IMR-90 (cell line): ENCODE data around the gene TMEM223. TPM values are rescaled to one million over a fixed set of nuclear protein-coding genes. Genes with fewer than 3 reads are reported as not detected.

Experiments
- ATAC-seq: fragments of 200-7000 bp; cut with Tn5 transposase; 2 replicates; pipeline ENCODE4 v1.9.1; 2020; ENCODE audit warnings: low read depth, mild to moderate bottlenecking, moderate library complexity
- BruUV-seq: library from RNA; stranded (reverse); fragments of 400-500 nt; replicated peaks from 2 replicates; lab custom pipeline; 2021; lab: Mats Ljungman, UMichigan
- CTCF ChIA-PET: fragments of 300-600 bp; formaldehyde crosslinking; extraction: SDS; loops from one replicate; lab custom pipeline; 2021; ENCODE audit warnings: antibody characterized with exemption; lab: Yijun Ruan, JAX
- POLR2A ChIA-PET: fragments of 300-600 bp; sonication (Branson Sonifier 250); formaldehyde crosslinking; loops from one replicate; lab custom pipeline; 2022; ENCODE audit warnings: antibody characterized with exemption; ENCODE audit not compliant: unreplicated experiment; lab: Charles Lee
- DNase-seq: peaks from one replicate; pipeline ENCODE4 v3.0.0; 2013
- H2AFZ ChIP-seq: replicated peaks from 2 replicates; pipeline ENCODE3; 2013; ENCODE audit warnings: low read length, mild to moderate bottlenecking; ENCODE audit not compliant: poor library complexity
- H2AK5ac ChIP-seq: 2 replicates; pipeline ENCODE4 v1.6.1; 2013; ENCODE audit warnings: low read depth, low read length, inconsistent platforms
- H2AK9ac ChIP-seq: replicated peaks from 2 replicates; pipeline ENCODE3; 2013; ENCODE audit warnings: mild to moderate bottlenecking, low read depth, low read length, moderate library complexity; ENCODE audit not compliant: poor library complexity
- H2BK120ac ChIP-seq: 2 replicates; pipeline ENCODE4 v1.6.1; 2013; ENCODE audit warnings: low read depth, low read length, inconsistent platforms
- H2BK15ac ChIP-seq: 3 replicates; pipeline ENCODE4 v1.6.1; 2013; ENCODE audit warnings: low read depth, low read length, inconsistent platforms
- H2BK20ac ChIP-seq: 2 replicates; pipeline ENCODE4 v1.6.1; 2013; ENCODE audit warnings: low read depth, mild to moderate bottlenecking, inconsistent platforms, low read length, moderate library complexity
- H2BK5ac ChIP-seq: 2 replicates; pipeline ENCODE4 v1.6.1; 2013; ENCODE audit warnings: mild to moderate bottlenecking, low read depth, low read length, inconsistent platforms; ENCODE audit not compliant: poor library complexity, severe bottlenecking
- H3K14ac ChIP-seq: replicated peaks from 2 replicates; pipeline ENCODE4 v1.6.1; 2013; ENCODE audit warnings: low read depth, low read length, inconsistent platforms
- H3K18ac ChIP-seq: 2 replicates; pipeline ENCODE4 v1.6.1; 2013; ENCODE audit warnings: low read depth, low read length, control low read depth
- H3K23ac ChIP-seq: 2 replicates; pipeline ENCODE4 v1.6.1; 2013; ENCODE audit warnings: low read depth, low read length, inconsistent platforms
- H3K27ac ChIP-seq: 2 replicates; pipeline ENCODE4 v1.5.1; 2013; ENCODE audit warnings: mild to moderate bottlenecking, control low read depth, low read length; ENCODE audit not compliant: insufficient read depth
- H3K27me3 ChIP-seq: 2 replicates; pipeline ENCODE4 v1.6.1; 2013; ENCODE audit warnings: low read length; ENCODE audit not compliant: control insufficient read depth, insufficient read depth
- H3K36me3 ChIP-seq: 2 replicates; pipeline ENCODE4 v1.6.1; 2013; ENCODE audit warnings: low read length, mixed read lengths; ENCODE audit not compliant: control insufficient read depth, insufficient read depth
- H3K4ac ChIP-seq: 2 replicates; pipeline ENCODE4 v1.6.1; 2013; ENCODE audit warnings: low read depth, low read length, inconsistent platforms
- H3K4me1 ChIP-seq: 2 replicates; pipeline ENCODE4 v1.6.1; 2013; ENCODE audit warnings: low read length, mixed read lengths; ENCODE audit not compliant: control insufficient read depth, insufficient read depth
- H3K4me2 ChIP-seq: 2 replicates; pipeline ENCODE4 v1.6.1; 2013; ENCODE audit warnings: low read depth, mild to moderate bottlenecking, control low read depth, low read length, moderate library complexity
- H3K4me3 ChIP-seq: 2 replicates; pipeline ENCODE4 v1.5.1; 2013; ENCODE audit warnings: low read depth, mild to moderate bottlenecking, control low read depth, low read length, moderate library complexity; ENCODE audit not compliant: insufficient read depth
- H3K56ac ChIP-seq: 2 replicates; pipeline ENCODE4 v1.6.1; 2013; ENCODE audit warnings: low read length, inconsistent platforms; ENCODE audit not compliant: insufficient read depth; ENCODE audit errors: extremely low read depth
- H3K79me1 ChIP-seq, 2 experiments: 2 replicates each; pipeline ENCODE4 v1.6.1; 2013; ENCODE audit warnings: low read length in 2 of 2, inconsistent platforms in 1 of 2, low read depth in 1 of 2
- H3K9ac ChIP-seq: 2 replicates; pipeline ENCODE4 v1.6.1; 2013; ENCODE audit warnings: low read depth, low read length, control low read depth
- H3K9me1 ChIP-seq: 2 replicates; pipeline ENCODE4 v1.6.1; 2013; ENCODE audit warnings: low read length, inconsistent platforms; ENCODE audit not compliant: insufficient read depth
- H3K9me3 ChIP-seq: 2 replicates; pipeline ENCODE4 v1.6.1; 2013; ENCODE audit warnings: low read length; ENCODE audit not compliant: control insufficient read depth, insufficient read depth
- H4K20me1 ChIP-seq: 2 replicates; pipeline ENCODE4 v1.6.1; 2013; ENCODE audit warnings: low read length, inconsistent platforms; ENCODE audit not compliant: insufficient read depth
- H4K5ac ChIP-seq: 2 replicates; pipeline ENCODE4 v1.6.1; 2013; ENCODE audit warnings: mild to moderate bottlenecking, low read depth, low read length, control low read depth
- H4K8ac ChIP-seq, 2 experiments: 2 replicates each; pipeline ENCODE4 v1.6.1; 2013; ENCODE audit warnings: low read depth in 2 of 2, low read length in 2 of 2, control low read depth in 1 of 2, inconsistent platforms in 1 of 2
- H4K91ac ChIP-seq: 2 replicates; pipeline ENCODE4 v1.6.1; 2013; ENCODE audit warnings: low read depth, low read length, inconsistent platforms; ENCODE audit not compliant: insufficient read depth
- BHLHE40 ChIP-seq: fragments of 150-350 bp; IDR thresholded peaks from 2 replicates; pipeline ENCODE4 v1.6.1; 2016; ENCODE audit warnings: mild to moderate bottlenecking, low read depth, low read length
- CEBPB ChIP-seq: IDR thresholded peaks from 2 replicates; pipeline ENCODE4 v1.6.1; 2012; ENCODE audit warnings: low read depth, low read length, improper control_type of control experiment
- CHD1 ChIP-seq: IDR thresholded peaks from 2 replicates; pipeline ENCODE4 v1.6.1; 2012; ENCODE audit warnings: low read depth, low read length, improper control_type of control experiment
- FOS ChIP-seq: fragments of 150-350 bp; IDR thresholded peaks from 2 replicates; pipeline ENCODE4 v1.6.1; 2016; ENCODE audit warnings: low read depth, low read length
- MAFK ChIP-seq: IDR thresholded peaks from 2 replicates; pipeline ENCODE4 v1.6.1; 2012; ENCODE audit warnings: low read depth, low read length, improper control_type of control experiment
- MAZ ChIP-seq: IDR thresholded peaks from 2 replicates; pipeline ENCODE4 v1.6.1; 2012; ENCODE audit warnings: low read depth, mild to moderate bottlenecking, low read length, improper control_type of control experiment, moderate library complexity, borderline replicate concordance
- MXI1 ChIP-seq: IDR thresholded peaks from 2 replicates; pipeline ENCODE4 v1.6.1; 2012; ENCODE audit warnings: low read depth, mild to moderate bottlenecking, low read length, moderate library complexity, borderline replicate concordance
- NFE2L2 ChIP-seq: fragments of 150-350 bp; IDR thresholded peaks from 2 replicates; pipeline ENCODE4 v1.6.1; 2016; ENCODE audit warnings: low read depth, mild to moderate bottlenecking, low read length
- POLR2A ChIP-seq: IDR thresholded peaks from 2 replicates; pipeline ENCODE4 v1.6.1; 2012; ENCODE audit warnings: mild to moderate bottlenecking, low read depth, low read length
- RAD21 ChIP-seq: IDR thresholded peaks from 2 replicates; pipeline ENCODE4 v1.6.1; 2012; ENCODE audit warnings: low read length, improper control_type of control experiment
- RCOR1 ChIP-seq: IDR thresholded peaks from 2 replicates; pipeline ENCODE4 v1.6.1; 2012; ENCODE audit warnings: mild to moderate bottlenecking, low read length, improper control_type of control experiment; ENCODE audit not compliant: insufficient replicate concordance
- RFX5 ChIP-seq: IDR thresholded peaks from 2 replicates; pipeline ENCODE4 v1.8.0; 2012; ENCODE audit warnings: low read depth, mild to moderate bottlenecking, low read length, moderate library complexity
- WGBS, 2 experiments: methylation state at CpG; one replicate each; pipeline versions ENCODE4 v1.1.5 to v1.1.7; 2013; ENCODE audit warnings: missing lambda C conversion rate in 2 of 2; ENCODE audit not compliant: insufficient read length in 1 of 2; ENCODE audit errors: extremely low coverage in 2 of 2; 5-methylcytosine and 5-hydroxymethylcytosine counted together
- dilution Hi-C: fragments of 300-500 bp; cut with HindIII; formaldehyde crosslinking; loops from one replicate; pipeline ENCODE4 v1.14.3; 2018; ENCODE audit warnings: low sequenced_read_pairs; ENCODE audit not compliant: unreplicated experiment
- in situ Hi-C: fragments of 300-500 bp; cut with MboI; formaldehyde crosslinking; loops from 3 replicates; pipeline ENCODE4 v1.14.3; 2019; ENCODE audit warnings: low sequenced_read_pairs, inconsistent platforms, mixed read lengths
- intact Hi-C: fragments of 100-400 bp; cut with micrococcal nuclease; formaldehyde crosslinking; loops from 2 replicates; pipeline ENCODE4 v1.10.0; 2022
- polyA plus RNA-seq, 3 experiments: library from polyadenylated mRNA; depleted of rRNA; stranded (reverse); fragments of >200 nt; gene quantifications; 2 replicates each; pipeline ENCODE4 v1.2.3, GENCODE V29; 2012; ENCODE audit warnings: low replicate concordance in 1 of 3
- total RNA-seq: library from RNA; depleted of rRNA; stranded (reverse); fragments of >200 nt; gene quantifications from 2 replicates; pipeline ENCODE4 v1.2.3, GENCODE V29; 2012
- TF ChIP-seq, protein P1 (sequence below): conservative IDR thresholded peaks from 2 replicates; pipeline ENCODE4 v1.5.1; 2012; ENCODE audit warnings: mild to moderate bottlenecking, low read depth, low read length, improper control_type of control experiment
- TF ChIP-seq, protein P2 (sequence below): fragments of 150-350 bp; IDR thresholded peaks from 2 replicates; pipeline ENCODE4 v1.6.1; 2016; ENCODE audit warnings: low read depth, mild to moderate bottlenecking, low read length, moderate library complexity, borderline replicate concordance
- TF ChIP-seq, protein P3 (sequence below): fragments of 150-350 bp; IDR thresholded peaks from 2 replicates; pipeline ENCODE4 v1.6.1; 2017; ENCODE audit warnings: mild to moderate bottlenecking, antibody characterized with exemption, low read length, low read depth

The TMEM223 gene
- total and polyA plus RNA-seq, 2 of the 4 experiments (the other 2 are of a cell fraction): 9.7 to 15.7 TPM

DNA sequence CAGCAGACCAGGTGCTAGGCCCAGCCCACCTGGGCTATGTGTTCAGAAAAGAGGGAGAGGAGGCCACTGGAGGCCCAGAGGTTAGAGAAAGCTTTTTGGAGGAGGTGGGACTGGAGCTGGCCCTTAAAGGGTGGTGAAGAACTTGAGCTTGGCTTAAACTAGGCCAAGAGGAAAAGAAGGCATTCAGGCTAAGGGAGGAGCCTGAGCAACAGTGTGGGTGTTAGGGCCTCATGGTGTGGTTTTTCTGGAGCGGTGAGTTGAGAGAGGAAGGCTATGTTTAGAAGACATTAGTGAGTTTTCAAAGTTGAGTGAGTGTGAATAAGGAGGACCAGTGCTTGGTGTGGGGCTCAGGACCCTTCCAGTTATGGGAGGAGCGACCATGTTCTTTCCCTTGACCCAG lies 14.4 kb downstream of the TMEM223 start:
- Histone ChIP-seq H3K27me3 (no peaks in the 10 kb centered on the region), H3K79me1 (peaks cover 2 to 16% of the 10 kb centered on the region in 2 experiments; a peak in 3 of 4 replicates), H2BK120ac (no peak overlapping the region), H2BK20ac (no peak overlapping the region), H4K8ac (no peak overlapping the region), H3K27ac (no peak overlapping the region), H3K36me3 (peaks cover 35% of the 10 kb centered on the region), H3K4me1 (no peaks in the 10 kb centered on the region), H2AK9ac (no peak overlapping the region), H3K18ac (no peak overlapping the region), H3K23ac (no peak overlapping the region), H3K4ac (no peak overlapping the region), H4K5ac (no peak overlapping the region), H3K4me2 (no peak overlapping the region), H3K4me3 (no peak overlapping the region), H3K14ac (no peak overlapping the region), H2BK5ac (no peak overlapping the region), H3K9me1 (no peaks in the 10 kb centered on the region), H2AFZ (no peak overlapping the region), H3K56ac (no peak overlapping the region), H3K9me3 (no peaks in the 10 kb centered on the region), H4K91ac (no peak overlapping the region), H2BK15ac (no peak overlapping the region), H4K20me1 (no peaks in the 10 kb centered on the region), H3K9ac (no peak overlapping the region), H2AK5ac (no peak overlapping the region)
- POLR2A ChIA-PET: no interaction called here
- TF ChIP-seq, protein P1, sequence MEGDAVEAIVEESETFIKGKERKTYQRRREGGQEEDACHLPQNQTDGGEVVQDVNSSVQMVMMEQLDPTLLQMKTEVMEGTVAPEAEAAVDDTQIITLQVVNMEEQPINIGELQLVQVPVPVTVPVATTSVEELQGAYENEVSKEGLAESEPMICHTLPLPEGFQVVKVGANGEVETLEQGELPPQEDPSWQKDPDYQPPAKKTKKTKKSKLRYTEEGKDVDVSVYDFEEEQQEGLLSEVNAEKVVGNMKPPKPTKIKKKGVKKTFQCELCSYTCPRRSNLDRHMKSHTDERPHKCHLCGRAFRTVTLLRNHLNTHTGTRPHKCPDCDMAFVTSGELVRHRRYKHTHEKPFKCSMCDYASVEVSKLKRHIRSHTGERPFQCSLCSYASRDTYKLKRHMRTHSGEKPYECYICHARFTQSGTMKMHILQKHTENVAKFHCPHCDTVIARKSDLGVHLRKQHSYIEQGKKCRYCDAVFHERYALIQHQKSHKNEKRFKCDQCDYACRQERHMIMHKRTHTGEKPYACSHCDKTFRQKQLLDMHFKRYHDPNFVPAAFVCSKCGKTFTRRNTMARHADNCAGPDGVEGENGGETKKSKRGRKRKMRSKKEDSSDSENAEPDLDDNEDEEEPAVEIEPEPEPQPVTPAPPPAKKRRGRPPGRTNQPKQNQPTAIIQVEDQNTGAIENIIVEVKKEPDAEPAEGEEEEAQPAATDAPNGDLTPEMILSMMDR: no peak
- TF ChIP-seq RFX5 (no peak), RCOR1 (no peak), POLR2A (no peak), FOS (no peak), NFE2L2 (no peak), RAD21 (no peak), CHD1 (no peak), BHLHE40 (no peak), CEBPB (no peak), MAZ (no peak), MXI1 (no peak), MAFK (no peak)
- TF ChIP-seq, protein P2, sequence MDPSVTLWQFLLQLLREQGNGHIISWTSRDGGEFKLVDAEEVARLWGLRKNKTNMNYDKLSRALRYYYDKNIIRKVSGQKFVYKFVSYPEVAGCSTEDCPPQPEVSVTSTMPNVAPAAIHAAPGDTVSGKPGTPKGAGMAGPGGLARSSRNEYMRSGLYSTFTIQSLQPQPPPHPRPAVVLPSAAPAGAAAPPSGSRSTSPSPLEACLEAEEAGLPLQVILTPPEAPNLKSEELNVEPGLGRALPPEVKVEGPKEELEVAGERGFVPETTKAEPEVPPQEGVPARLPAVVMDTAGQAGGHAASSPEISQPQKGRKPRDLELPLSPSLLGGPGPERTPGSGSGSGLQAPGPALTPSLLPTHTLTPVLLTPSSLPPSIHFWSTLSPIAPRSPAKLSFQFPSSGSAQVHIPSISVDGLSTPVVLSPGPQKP: no peak
- TF ChIP-seq, protein P3, sequence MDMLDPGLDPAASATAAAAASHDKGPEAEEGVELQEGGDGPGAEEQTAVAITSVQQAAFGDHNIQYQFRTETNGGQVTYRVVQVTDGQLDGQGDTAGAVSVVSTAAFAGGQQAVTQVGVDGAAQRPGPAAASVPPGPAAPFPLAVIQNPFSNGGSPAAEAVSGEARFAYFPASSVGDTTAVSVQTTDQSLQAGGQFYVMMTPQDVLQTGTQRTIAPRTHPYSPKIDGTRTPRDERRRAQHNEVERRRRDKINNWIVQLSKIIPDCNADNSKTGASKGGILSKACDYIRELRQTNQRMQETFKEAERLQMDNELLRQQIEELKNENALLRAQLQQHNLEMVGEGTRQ: no peak
- ATAC-seq (no peak), DNase-seq (no peak)
- intact Hi-C loops: no loop called here
- in situ Hi-C loops: no loop called here
- no CpG with 5 or more reads among the region's 2 CpGs for WGBS, 2 experiments
- BruUV-seq: no TSS peak
- CTCF ChIA-PET: no interaction called here
- dilution Hi-C loops: no loop called here
